SK-N-SH treated with all-trans-retinoic acid at 6 μM for 48 hours (cell line): Measurements from ENCODE around the gene TUT4.

Experiments
- ARNTL ChIP-seq: fragments of 450-650 bp; formaldehyde crosslinking; IDR thresholded peaks from 2 replicates; pipeline ENCODE4 v1.5.0; 2020; ENCODE audit warnings: low read depth, mild to moderate bottlenecking, moderate library complexity, borderline replicate concordance
- BACH2 ChIP-seq: fragments of 250-450 bp; sonication (Bioruptor Pico); IDR thresholded peaks from 2 replicates; pipeline ENCODE4 v1.9.0; 2021; ENCODE audit warnings: mild to moderate bottlenecking, borderline replicate concordance
- CREB5 ChIP-seq: fragments of 250-450 bp; sonication (Bioruptor Pico); IDR thresholded peaks from 2 replicates; pipeline ENCODE4 v1.5.1; 2020; ENCODE audit warnings: low read depth, mild to moderate bottlenecking, moderate library complexity
- CSRNP3 ChIP-seq: fragments of 250-450 bp; sonication (Bioruptor Pico); IDR thresholded peaks from 2 replicates; pipeline ENCODE4 v1.5.1; 2021; ENCODE audit warnings: mild to moderate bottlenecking, moderate library complexity
- ESRRG ChIP-seq: fragments of 250-450 bp; sonication (Bioruptor Pico); IDR thresholded peaks from 2 replicates; pipeline ENCODE4 v1.6.1; 2021; ENCODE audit warnings: mild to moderate bottlenecking
- ISL1 ChIP-seq: fragments of 250-450 bp; sonication (Bioruptor Pico); IDR thresholded peaks from 2 replicates; pipeline ENCODE4 v2.1.2; 2022; ENCODE audit warnings: mild to moderate bottlenecking, moderate library complexity
- PATZ1 ChIP-seq: fragments of 250-450 bp; sonication (Bioruptor Pico); IDR thresholded peaks from 2 replicates; pipeline ENCODE4 v1.8.0; 2020; ENCODE audit warnings: mild to moderate bottlenecking, moderate library complexity, borderline replicate concordance
- POU6F1 ChIP-seq: fragments of 250-450 bp; sonication (Bioruptor Pico); IDR thresholded peaks from 2 replicates; pipeline ENCODE4 v1.8.0; 2021; ENCODE audit warnings: low read depth, mild to moderate bottlenecking, moderate library complexity, borderline replicate concordance
- RARB ChIP-seq: fragments of 250-450 bp; sonication (Bioruptor Pico); IDR thresholded peaks from 2 replicates; pipeline ENCODE4 v1.8.0; 2021; ENCODE audit warnings: mild to moderate bottlenecking, moderate library complexity
- TOX ChIP-seq: fragments of 250-450 bp; sonication (Bioruptor Pico); IDR thresholded peaks from 2 replicates; pipeline ENCODE4 v1.8.0; 2021; ENCODE audit warnings: mild to moderate bottlenecking, moderate library complexity, borderline replicate concordance
- TSHZ2 ChIP-seq: fragments of 250-450 bp; sonication (Bioruptor Pico); IDR thresholded peaks from 2 replicates; pipeline ENCODE4 v1.5.0; 2020; ENCODE audit warnings: mild to moderate bottlenecking, moderate library complexity
- ZFP3 ChIP-seq: fragments of 250-450 bp; sonication (Bioruptor Pico); IDR thresholded peaks from 2 replicates; pipeline ENCODE4 v1.5.0; 2020; ENCODE audit warnings: mild to moderate bottlenecking, moderate library complexity

GRCh38 chr1:52518962-52519361 lies 33.9 kb downstream of the TUT4 start:
- TF ChIP-seq RARB (CRISPR knock-in tag) (no peak), PATZ1 (CRISPR knock-in tag) (no peak), BACH2 (CRISPR knock-in tag) (no peak), ISL1 (CRISPR knock-in tag) (no peak), ARNTL (CRISPR knock-in tag) (no peak), TSHZ2 (no peak), ZFP3 (CRISPR knock-in tag) (no peak), CREB5 (CRISPR knock-in tag) (no peak), CSRNP3 (CRISPR knock-in tag) (no peak), TOX (CRISPR knock-in tag) (no peak), POU6F1 (CRISPR knock-in tag) (no peak), ESRRG (CRISPR knock-in tag) (no peak)
